WTC11 (cell line): ENCODE measurements around the gene MESP2. TPM values are rescaled to one million over a fixed set of nuclear protein-coding genes. Genes with fewer than 3 reads are reported as not detected.

Experiments
- ATAC-seq: fragments of 200-7000 bp; cut with Tn5 transposase; 2 replicates; pipeline ENCODE4 v1.10.0; 2021; ENCODE audit warnings: mild to moderate bottlenecking, moderate library complexity
- CTCF ChIA-PET: fragments of 300-600 bp; sonication (Branson Sonifier 250); formaldehyde crosslinking; loops from one replicate; lab custom pipeline; 2021; ENCODE audit warnings: antibody characterized with exemption; lab: Charles Lee
- POLR2A ChIA-PET: fragments of 350-600 bp; sonication (Branson Sonifier 250); formaldehyde crosslinking; loops from one replicate; lab custom pipeline; 2021; ENCODE audit warnings: antibody characterized with exemption; lab: Charles Lee
- DNase-seq: peaks from one replicate; pipeline ENCODE4 v3.0.0; 2021; ENCODE audit warnings: low spot score
- H3K27ac Mint-ChIP-seq: 2 replicates; pipeline ENCODE4 v1.8.0; 2021; ENCODE audit warnings: mixed read lengths
- H3K27me3 Mint-ChIP-seq: 2 replicates; pipeline ENCODE4 v1.8.0; 2021; ENCODE audit warnings: low read depth, mild to moderate bottlenecking, moderate library complexity, mixed read lengths
- H3K36me3 Mint-ChIP-seq: 2 replicates; pipeline ENCODE4 v1.8.0; 2021; ENCODE audit warnings: mixed read lengths
- H3K4me1 Mint-ChIP-seq: 2 replicates; pipeline ENCODE4 v1.8.0; 2022; ENCODE audit warnings: mixed read lengths
- H3K4me3 Mint-ChIP-seq: 2 replicates; pipeline ENCODE4 v1.8.0; 2021; ENCODE audit warnings: mild to moderate bottlenecking, moderate library complexity, mixed read lengths
- H3K9me3 Mint-ChIP-seq: 2 replicates; pipeline ENCODE4 v1.8.0; 2021; ENCODE audit warnings: mixed read lengths
- CBFB ChIP-seq: sonication (generic); formaldehyde crosslinking; IDR thresholded peaks from 2 replicates; pipeline ENCODE4 v1.8.1; 2022; ENCODE audit warnings: mild to moderate bottlenecking, low read depth, missing genetic modification reagents
- EMX1 ChIP-seq: fragments of 250-450 bp; sonication (Bioruptor Pico); IDR thresholded peaks from 2 replicates; pipeline ENCODE4 v1.8.0; 2021; ENCODE audit warnings: mild to moderate bottlenecking
- JUN ChIP-seq: sonication (generic); formaldehyde crosslinking; IDR thresholded peaks from 2 replicates; pipeline ENCODE4 v1.8.0; 2023; ENCODE audit warnings: mild to moderate bottlenecking, missing genetic modification reagents
- RELA ChIP-seq: sonication (generic); formaldehyde crosslinking; IDR thresholded peaks from 2 replicates; pipeline ENCODE4 v1.8.1; 2022; ENCODE audit warnings: missing genetic modification reagents, mild to moderate bottlenecking, borderline replicate concordance
- SMAD3 ChIP-seq: sonication (generic); formaldehyde crosslinking; IDR thresholded peaks from 2 replicates; pipeline ENCODE4 v1.8.0; 2022; ENCODE audit warnings: missing genetic modification reagents, mild to moderate bottlenecking, borderline replicate concordance
- STAT6 ChIP-seq: sonication (generic); formaldehyde crosslinking; conservative IDR thresholded peaks from 2 replicates; pipeline ENCODE4 v1.8.1; 2023; ENCODE audit warnings: mild to moderate bottlenecking, low read depth, missing genetic modification reagents, moderate library complexity
- ZBTB21 ChIP-seq: sonication (generic); formaldehyde crosslinking; IDR thresholded peaks from 2 replicates; pipeline ENCODE4 v1.8.1; 2023; ENCODE audit warnings: mild to moderate bottlenecking, missing genetic modification reagents, borderline replicate concordance
- ZNF138 ChIP-seq: sonication (generic); formaldehyde crosslinking; conservative IDR thresholded peaks from 2 replicates; pipeline ENCODE4 v1.8.1; 2022; ENCODE audit warnings: mild to moderate bottlenecking, moderate library complexity, missing genetic modification reagents
- ZNF671 ChIP-seq: fragments of 250-450 bp; sonication (Bioruptor Pico); IDR thresholded peaks from 2 replicates; pipeline ENCODE4 v1.8.0; 2021; ENCODE audit warnings: mild to moderate bottlenecking
- total RNA-seq: library from RNA; stranded (reverse); gene quantifications from 3 replicates; pipeline ENCODE4 v1.2.3, GENCODE V29; 2021
- TF ChIP-seq, protein P1 (sequence below): fragments of 250-450 bp; sonication (Bioruptor Pico); IDR thresholded peaks from 2 replicates; pipeline ENCODE4 v1.9.0; 2021; ENCODE audit warnings: mild to moderate bottlenecking
- TF ChIP-seq, protein P2 (sequence below): sonication (generic); formaldehyde crosslinking; IDR thresholded peaks from 2 replicates; pipeline ENCODE4 v1.8.1; 2022; ENCODE audit warnings: mild to moderate bottlenecking, moderate library complexity, missing genetic modification reagents
- TF ChIP-seq, protein P3 (sequence below): sonication (generic); formaldehyde crosslinking; IDR thresholded peaks from 2 replicates; pipeline ENCODE4 v1.8.0; 2022; ENCODE audit warnings: mild to moderate bottlenecking, missing genetic modification reagents
- TF ChIP-seq, protein P4 (sequence below): sonication (generic); formaldehyde crosslinking; IDR thresholded peaks from 2 replicates; pipeline ENCODE4 v1.8.0; 2023; ENCODE audit warnings: missing genetic modification reagents, mild to moderate bottlenecking, borderline replicate concordance

Gene MESP2
- total RNA-seq, 1 experiment from 2014 or later = 0.68 TPM

- TF ChIP-seq STAT6 (CRISPR knock-in tag) (no peak), EMX1 (CRISPR knock-in tag) (no peak)
- TF ChIP-seq, all 79 proteins: peak for 0
Measured at GRCh38 chr15:89731275-89731674, 44.9 kb upstream of the MESP2 start (continued).

- Mint-ChIP-seq H3K4me1 (no peaks in the 10 kb centered on the region), H3K36me3 (no peaks in the 10 kb centered on the region), H3K4me3 (no peak overlapping the region), H3K27ac (no peak overlapping the region), H3K27me3 (peaks cover 4% of the 10 kb centered on the region), H3K9me3 (no peaks in the 10 kb centered on the region)
- ATAC-seq (peak; percentile 28), DNase-seq (no peak)
- CTCF ChIA-PET = interaction anchor here (0.8 to 2.6 kb wide), 9 partner anchors 7 to 142 kb away, joined by 3 to 19 read pairs (median 4); no protein-coding TSS in a partner anchor
- TF ChIP-seq STAT6 (CRISPR knock-in tag) (no peak), JUN (CRISPR knock-in tag) (no peak), ZNF671 (no peak), ZBTB21 (CRISPR knock-in tag) (no peak), RELA (CRISPR knock-in tag) (no peak), SMAD3 (CRISPR knock-in tag) (no peak), ZNF138 (CRISPR knock-in tag) (no peak), CBFB (CRISPR knock-in tag) (no peak)
- TF ChIP-seq, protein P1, sequence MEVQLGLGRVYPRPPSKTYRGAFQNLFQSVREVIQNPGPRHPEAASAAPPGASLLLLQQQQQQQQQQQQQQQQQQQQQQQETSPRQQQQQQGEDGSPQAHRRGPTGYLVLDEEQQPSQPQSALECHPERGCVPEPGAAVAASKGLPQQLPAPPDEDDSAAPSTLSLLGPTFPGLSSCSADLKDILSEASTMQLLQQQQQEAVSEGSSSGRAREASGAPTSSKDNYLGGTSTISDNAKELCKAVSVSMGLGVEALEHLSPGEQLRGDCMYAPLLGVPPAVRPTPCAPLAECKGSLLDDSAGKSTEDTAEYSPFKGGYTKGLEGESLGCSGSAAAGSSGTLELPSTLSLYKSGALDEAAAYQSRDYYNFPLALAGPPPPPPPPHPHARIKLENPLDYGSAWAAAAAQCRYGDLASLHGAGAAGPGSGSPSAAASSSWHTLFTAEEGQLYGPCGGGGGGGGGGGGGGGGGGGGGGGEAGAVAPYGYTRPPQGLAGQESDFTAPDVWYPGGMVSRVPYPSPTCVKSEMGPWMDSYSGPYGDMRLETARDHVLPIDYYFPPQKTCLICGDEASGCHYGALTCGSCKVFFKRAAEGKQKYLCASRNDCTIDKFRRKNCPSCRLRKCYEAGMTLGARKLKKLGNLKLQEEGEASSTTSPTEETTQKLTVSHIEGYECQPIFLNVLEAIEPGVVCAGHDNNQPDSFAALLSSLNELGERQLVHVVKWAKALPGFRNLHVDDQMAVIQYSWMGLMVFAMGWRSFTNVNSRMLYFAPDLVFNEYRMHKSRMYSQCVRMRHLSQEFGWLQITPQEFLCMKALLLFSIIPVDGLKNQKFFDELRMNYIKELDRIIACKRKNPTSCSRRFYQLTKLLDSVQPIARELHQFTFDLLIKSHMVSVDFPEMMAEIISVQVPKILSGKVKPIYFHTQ (CRISPR knock-in tag) = no peak
- TF ChIP-seq, protein P2, sequence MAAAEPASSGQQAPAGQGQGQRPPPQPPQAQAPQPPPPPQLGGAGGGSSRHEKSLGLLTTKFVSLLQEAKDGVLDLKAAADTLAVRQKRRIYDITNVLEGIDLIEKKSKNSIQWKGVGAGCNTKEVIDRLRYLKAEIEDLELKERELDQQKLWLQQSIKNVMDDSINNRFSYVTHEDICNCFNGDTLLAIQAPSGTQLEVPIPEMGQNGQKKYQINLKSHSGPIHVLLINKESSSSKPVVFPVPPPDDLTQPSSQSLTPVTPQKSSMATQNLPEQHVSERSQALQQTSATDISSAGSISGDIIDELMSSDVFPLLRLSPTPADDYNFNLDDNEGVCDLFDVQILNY (CRISPR knock-in tag) = no peak
- TF ChIP-seq, protein P3, sequence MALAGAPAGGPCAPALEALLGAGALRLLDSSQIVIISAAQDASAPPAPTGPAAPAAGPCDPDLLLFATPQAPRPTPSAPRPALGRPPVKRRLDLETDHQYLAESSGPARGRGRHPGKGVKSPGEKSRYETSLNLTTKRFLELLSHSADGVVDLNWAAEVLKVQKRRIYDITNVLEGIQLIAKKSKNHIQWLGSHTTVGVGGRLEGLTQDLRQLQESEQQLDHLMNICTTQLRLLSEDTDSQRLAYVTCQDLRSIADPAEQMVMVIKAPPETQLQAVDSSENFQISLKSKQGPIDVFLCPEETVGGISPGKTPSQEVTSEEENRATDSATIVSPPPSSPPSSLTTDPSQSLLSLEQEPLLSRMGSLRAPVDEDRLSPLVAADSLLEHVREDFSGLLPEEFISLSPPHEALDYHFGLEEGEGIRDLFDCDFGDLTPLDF (CRISPR knock-in tag) = no peak
- TF ChIP-seq, protein P4, sequence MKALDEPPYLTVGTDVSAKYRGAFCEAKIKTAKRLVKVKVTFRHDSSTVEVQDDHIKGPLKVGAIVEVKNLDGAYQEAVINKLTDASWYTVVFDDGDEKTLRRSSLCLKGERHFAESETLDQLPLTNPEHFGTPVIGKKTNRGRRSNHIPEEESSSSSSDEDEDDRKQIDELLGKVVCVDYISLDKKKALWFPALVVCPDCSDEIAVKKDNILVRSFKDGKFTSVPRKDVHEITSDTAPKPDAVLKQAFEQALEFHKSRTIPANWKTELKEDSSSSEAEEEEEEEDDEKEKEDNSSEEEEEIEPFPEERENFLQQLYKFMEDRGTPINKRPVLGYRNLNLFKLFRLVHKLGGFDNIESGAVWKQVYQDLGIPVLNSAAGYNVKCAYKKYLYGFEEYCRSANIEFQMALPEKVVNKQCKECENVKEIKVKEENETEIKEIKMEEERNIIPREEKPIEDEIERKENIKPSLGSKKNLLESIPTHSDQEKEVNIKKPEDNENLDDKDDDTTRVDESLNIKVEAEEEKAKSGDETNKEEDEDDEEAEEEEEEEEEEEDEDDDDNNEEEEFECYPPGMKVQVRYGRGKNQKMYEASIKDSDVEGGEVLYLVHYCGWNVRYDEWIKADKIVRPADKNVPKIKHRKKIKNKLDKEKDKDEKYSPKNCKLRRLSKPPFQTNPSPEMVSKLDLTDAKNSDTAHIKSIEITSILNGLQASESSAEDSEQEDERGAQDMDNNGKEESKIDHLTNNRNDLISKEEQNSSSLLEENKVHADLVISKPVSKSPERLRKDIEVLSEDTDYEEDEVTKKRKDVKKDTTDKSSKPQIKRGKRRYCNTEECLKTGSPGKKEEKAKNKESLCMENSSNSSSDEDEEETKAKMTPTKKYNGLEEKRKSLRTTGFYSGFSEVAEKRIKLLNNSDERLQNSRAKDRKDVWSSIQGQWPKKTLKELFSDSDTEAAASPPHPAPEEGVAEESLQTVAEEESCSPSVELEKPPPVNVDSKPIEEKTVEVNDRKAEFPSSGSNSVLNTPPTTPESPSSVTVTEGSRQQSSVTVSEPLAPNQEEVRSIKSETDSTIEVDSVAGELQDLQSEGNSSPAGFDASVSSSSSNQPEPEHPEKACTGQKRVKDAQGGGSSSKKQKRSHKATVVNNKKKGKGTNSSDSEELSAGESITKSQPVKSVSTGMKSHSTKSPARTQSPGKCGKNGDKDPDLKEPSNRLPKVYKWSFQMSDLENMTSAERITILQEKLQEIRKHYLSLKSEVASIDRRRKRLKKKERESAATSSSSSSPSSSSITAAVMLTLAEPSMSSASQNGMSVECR (CRISPR knock-in tag) = no peak
- POLR2A ChIA-PET = no interaction called here
Measured at GRCh38 chr15:89732451-89733172, 43.5 kb upstream of the MESP2 start.
